GM18511 (cell line): Measurements from ENCODE around the gene HEPACAM2.

Source experiments
- ATAC-seq: cut with Tn5 transposase; IDR thresholded peaks from one replicate; pipeline ENCODE4 v1.9.1; 2021; ENCODE audit warnings: mild to moderate bottlenecking, moderate library complexity; ENCODE audit not compliant: unreplicated experiment

HEPACAM2 gene

DNA sequence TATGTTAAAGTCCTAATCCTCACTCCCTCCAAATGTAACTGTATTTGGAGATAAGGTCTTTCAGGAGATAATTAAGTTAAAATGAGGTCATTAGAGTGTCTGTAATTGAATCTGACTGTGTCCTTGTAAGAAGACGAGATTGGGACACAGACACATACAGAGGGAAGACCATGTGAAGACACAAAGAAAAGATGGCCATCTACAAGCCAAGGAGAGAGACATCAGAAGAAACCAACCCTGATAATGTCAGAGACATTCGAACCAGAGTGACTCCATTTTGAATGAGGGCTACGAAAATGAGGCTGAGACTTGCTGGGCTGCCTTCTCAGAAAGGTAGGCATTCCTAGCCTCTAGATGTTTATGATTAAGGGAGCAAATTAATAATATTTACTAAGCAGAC is 77.5 kb downstream of the HEPACAM2 start:
- no peak for ATAC-seq

DNA sequence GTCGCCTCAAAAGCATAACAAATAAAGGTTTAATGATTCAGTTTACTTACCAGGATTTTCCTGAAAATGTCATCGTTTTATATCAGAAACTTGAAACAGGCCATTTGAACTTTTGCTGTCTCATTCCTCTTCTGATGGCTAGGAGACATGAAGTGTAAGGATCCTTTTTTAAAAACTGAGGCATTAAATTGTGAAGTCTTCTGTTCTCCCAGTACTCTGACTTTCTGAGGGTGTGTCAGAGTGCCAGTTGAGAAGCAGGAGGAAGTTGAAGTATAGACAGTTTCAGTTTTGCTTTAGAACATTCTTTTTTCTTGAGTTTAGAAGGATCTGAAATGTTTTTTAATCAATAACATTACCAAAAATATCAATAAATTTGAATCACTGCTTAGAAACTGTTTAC is 78.1 kb downstream of the HEPACAM2 start, which contains the start of gene SAMD9L:
Gene SAMD9L (minus strand): TSS at position 242 of the 400 bp plus-strand sequence. CDS start 12,414 bp downstream, outside the sequence.
- peak; percentile 66 for ATAC-seq

DNA sequence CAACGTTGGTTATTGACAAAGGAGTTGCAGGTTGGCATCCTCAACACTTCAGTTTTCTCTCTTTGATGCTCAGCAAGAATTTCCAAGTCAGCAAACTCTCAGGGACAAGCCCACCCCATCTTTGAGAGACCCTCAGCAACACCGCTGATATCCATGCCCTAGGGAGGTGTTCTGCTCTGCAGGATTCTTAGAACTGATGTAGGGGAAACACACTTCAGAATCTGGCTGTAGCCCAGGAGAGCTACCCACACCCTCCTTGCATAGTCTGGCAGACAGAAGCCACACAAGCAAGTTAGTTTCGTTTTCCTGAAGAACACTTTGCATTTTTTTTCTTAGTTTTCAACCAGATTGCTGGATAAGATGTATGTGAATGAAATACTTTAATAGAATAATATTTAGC is 78.9 kb downstream of the HEPACAM2 start:
- peak; percentile 82 for ATAC-seq

DNA sequence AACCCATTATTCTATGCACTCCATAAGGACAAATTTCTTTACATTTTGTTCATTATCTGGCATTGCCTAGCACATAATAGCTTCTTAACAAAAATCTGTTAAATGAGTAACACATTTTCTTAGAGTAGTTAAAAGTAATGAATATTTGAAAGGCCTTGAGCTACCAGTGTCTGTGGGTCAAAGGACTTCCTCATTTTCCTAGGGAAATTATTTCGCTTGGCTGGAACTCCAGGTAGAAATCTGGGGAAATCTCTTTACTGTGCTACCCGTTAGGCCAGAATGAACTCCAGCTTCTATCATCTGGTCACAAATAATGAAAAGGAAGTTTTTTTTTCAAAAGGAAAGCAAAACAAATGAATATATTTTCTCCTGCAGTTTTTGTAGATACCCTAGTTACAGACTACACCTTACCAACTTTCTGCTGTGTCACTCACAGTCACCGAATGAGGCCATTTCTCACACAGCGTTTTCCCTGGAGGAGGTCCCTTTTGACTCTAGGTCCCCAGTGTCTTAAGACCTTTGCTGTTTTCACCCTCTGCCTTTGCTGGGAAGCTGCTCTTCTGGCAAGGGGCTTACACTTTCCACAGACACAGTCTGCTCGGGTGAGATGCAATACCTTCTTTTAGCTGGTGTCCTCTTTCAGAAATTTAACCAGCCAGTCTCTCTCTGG is 79.7 kb downstream of the HEPACAM2 start:
- peak; percentile 48 for ATAC-seq

DNA sequence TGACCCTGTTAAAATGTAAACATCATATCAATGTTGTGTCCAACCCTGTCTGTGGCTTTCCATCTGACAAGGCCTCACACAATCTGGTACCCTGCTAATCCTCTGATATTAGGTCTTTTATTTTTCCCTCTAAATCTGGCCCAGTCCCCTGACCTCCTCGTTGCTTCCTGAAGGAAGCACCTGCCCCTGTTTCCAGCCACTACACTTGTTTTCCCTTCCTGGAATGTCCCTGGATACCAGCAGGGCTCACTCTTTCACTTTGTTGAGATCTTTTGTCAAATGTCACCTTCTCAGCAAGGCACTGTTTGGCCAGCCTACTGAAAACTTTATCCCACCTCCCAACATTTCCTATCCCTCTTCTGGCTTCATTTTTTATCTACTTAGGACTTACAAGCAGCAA is 80.2 kb downstream of the HEPACAM2 start:
- no peak for ATAC-seq

DNA sequence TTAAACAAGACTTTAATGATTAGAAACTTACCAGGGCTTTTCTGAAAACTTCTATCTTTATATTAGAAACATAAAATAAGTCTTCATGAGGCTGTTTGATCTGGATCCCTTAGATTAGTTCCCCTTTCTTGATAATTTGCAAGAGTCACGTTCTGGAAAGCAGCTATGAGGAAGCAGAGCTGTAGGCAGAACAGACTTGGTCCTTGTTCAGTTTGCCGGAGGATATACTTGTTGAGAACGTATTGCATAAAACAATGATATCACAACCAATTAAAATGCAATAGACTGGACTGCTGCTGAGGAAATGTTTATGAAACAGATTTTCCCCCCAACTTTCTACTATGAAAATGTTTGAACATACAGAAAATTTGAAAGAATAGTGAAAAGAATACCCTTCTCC is 80.9 kb downstream of the HEPACAM2 start:
- ATAC-seq = no peak

DNA sequence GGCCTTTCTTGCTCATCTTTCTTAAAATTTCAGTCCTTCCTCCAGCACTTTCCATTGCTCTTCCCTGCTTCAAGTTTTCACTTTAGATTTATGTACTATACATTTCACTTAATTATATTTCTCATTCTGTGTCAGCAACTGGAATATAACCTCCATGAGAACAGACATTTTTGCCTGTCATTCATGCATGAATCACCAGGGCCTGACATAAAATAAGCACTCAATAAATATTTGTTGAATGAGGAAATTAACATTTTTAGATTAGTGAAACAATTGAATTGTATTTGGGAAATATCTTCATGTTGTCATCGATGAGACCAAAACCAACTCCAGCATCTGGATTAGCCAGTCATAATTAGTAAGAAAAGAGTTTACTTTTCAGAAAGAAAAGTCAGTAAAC is 84.1 kb downstream of the HEPACAM2 start:
- no peak for ATAC-seq

DNA sequence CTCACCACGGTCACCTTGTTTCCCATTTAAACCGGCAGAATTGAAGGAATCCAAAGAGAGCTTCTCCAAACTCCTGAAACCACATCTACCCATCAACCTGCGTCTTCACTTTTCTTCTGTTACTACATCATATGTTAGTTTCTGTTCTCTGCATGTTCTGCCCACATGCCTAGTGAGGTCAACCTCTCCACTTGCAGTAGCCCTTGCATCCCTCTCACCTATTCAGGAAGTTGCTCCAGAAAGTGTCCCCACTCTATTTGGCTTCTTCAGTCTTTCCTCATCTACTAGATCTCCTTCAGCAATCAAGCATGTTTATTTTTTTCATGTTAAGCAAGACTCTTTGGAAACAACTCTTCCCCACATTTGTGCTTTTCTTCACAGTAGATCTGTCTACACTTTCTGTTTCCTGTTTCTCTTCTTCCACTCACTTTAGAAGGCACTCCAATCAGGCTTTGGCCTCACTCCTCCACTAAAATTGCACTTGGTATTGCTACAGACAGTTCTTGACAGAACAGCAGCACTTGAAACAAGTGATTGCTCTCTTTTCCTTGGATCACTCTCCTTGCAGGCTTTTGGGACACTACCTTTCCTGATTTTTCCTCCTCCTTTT is 85.6 kb downstream of the HEPACAM2 start:
- no peak for ATAC-seq

DNA sequence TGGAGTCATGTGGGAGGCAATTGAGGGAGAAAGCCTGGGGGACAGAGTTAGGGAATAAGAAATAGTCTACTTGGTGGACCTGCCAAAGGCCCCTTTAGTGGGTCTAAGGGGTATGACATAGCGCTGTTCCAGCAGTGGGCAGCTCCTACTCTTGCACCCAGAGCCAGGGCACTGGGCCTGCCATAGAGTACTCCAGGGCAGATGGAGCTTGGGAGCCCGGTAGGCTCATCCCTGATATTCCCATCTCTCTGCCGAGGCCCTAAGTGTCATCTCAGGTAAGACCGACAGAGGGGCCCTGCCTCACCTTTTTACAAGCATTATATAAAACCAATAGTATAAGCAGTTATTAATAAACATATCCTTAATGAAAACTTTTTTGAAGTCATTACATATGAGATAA is 87.7 kb downstream of the HEPACAM2 start:
- ATAC-seq = no peak
